DMS53 treated with DMSO at 0.1 percent for 48 hours (cell line): Measurements from ENCODE around the gene AGTR1.
"Not testable (repeated sequence)": the region's sequence is repeated elsewhere in the genome, so short reads cannot be mapped to it uniquely, and the experiment has no call there.

Source experiments
- DNase-seq: peaks from one replicate; lab custom pipeline; 2025; ENCODE audit not compliant: unreplicated experiment; lab: John Stamatoyannopoulos, UW

The AGTR1 gene

DNA sequence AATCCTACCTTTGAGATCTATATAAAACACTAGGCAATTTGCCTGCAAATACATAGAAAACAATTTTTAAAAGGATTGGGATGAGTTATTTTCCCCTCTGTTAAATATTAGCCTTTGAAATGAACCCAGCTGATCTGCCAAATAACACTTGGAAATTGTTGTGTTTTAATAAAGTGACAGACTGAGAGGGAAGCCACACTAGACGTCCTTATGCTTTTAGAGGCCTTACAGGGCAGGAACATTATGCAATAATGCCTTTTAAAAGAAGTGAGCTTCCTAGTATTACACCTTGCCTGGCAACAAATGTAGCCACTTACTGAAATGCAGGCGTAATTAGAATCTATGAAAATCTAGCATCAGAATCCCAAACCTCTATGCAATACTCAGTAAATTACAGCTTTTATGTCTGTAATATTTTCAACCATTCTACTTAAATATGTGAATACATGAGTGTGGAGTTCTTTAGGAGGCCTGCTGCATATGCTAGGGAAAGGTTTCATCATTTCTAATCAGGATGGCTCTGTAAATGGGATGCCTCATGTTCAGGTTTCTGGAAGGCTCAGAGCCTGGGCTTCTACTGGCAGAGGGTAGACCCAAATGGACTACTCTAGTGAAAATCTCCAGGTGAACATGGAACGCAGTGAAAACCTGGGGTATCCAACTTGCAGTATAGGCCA is 20.3 kb downstream of the AGTR1 start:
- DNase-seq, result no peak

DNA sequence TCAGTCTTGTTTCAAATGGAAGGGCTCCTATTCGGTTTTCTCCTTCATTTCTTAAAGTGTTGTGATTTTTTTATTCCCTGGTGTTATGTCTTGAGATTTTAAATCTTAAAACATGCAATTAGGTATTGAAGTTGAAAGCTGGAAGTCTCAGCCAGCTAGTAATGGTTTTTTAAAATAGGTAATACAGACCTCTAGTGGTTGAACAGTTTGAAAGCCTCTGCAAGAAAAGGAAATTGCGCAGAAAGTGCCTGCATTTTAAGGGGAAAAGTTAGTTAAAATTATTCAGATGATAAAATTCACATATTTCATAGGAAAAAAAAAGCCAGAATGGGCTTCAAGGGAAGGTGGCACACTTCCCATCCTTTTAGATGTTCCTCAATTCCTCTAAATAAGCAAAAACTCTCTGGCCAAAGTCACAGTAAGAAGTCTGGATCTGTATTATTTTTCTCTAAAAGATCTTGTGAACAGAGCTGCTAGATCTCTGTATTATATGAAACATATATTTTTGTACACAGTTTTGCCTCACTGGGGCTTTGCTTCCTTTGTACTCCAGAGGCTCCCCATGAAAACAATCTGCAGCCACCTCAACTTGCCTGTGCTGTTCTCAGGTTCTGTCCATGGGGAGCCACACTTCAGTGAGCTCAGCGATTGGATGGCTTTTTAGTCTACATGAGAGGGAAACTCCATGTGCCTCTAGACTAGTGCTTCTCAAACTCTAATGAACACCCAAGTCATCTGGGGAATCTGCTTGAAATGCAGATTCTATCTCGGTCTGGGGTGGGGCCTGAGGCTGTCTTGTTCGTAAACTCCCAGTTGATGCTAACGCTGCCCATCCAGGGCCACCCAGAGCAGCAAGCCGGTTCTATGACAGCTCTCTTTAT is 21.5 kb downstream of the AGTR1 start:
- peak; percentile 7 for DNase-seq

DNA sequence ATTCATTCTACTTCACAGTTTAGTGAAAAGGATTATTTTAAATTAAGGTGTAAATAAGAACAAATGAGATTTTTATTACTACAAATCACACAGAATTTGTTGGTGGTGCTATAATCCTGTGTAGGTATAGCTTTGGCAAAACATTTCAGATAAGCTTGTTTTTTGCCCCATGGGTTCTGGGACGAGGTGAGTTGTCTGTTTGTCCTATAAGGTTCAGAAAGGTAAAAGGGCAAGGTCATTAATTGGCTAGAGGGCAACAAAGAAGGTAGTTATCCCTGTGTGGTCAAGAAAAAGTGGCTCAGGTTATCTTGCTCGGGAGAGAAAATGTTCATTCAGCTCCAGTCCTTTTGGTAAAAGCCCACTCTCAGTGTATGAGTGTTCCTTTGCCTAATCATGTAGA is 23.2 kb downstream of the AGTR1 start:
- DNase-seq, result no peak

DNA sequence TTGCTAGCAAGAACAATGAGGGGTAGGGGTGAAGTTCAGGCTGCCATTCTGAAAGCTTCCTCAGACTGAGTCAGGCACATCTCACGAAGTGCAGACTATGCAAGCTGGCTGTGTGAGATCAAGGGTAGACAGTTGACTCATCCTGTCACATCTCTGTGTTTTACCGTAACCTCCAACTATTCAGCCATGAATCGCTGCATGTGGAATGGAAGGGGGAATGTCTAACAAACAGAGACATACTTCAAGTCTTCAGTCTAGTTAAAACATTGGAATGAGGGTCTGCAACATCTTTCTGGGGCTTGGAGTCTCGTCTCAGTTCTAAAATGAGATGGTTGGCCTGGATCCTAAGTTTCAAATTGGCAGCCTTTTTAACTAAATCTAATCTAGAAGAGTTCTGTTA is 25.9 kb downstream of the AGTR1 start:
- no peak for DNase-seq

DNA sequence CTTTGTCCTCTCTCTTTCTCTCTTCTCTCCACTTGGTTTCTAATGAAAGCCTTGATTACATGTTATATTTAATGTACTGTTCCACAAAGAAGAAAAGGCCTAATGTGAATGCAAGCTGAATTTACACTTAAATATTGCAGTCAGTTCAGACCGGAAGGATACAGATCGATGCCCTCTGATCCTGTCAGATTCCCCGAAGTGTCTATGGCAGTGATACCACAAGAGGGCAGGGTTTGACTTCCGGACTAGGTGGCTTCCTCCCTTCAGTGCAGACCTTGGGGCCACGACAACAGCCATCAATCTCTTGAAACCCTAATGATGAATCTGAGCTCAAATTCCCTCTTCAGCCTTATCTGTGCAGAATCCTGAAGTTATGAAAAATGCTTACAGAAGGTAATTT is 29.5 kb downstream of the AGTR1 start:
- peak; percentile 57 for DNase-seq

DNA sequence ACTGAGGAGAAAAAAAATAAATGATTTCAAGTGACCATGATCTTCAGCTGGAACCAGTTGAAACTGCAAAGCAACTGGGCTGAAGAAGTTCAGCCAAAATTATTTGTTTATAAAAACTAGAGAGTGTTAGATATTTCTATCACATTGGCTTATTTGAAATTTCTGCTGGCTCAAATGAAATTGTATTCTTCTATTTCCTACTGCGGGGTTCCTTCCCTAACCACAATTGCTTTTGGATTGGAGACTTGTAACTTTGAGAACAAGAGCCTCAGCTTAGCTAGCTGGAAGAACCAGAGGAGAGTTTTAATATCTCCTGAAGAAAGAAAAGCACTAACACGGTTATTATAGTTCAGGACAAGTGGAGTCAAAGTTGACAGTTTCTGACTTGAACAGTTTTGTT is 31.1 kb downstream of the AGTR1 start:
- no peak for DNase-seq

DNA sequence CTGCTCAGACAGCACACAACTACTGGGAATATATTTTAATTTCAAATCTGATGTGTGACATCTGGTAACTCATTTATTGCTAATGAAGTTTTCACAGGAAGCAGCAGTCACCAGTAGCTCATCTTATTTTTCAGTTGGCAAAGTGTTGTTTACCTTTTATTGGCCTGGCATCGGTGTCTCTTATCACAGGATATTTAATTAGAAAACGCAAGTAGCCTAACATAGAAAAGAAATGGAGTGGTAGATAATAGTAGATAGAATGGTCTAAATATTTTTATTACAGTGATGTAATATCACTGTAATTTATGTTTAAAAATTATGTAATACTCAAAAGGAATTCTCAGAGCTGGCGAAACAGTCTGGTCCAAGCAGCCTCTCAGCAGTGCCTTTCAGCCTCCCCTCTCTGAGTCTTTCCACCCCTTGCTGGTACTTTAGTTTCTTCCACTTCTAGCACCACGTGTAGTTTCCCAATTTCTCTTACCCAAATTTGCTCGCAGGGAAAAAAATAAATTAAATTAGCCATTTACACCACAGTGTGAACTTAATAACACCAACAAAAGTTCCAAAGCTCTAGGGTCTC is 31.9 kb downstream of the AGTR1 start:
- DNase-seq, result no peak

DNA sequence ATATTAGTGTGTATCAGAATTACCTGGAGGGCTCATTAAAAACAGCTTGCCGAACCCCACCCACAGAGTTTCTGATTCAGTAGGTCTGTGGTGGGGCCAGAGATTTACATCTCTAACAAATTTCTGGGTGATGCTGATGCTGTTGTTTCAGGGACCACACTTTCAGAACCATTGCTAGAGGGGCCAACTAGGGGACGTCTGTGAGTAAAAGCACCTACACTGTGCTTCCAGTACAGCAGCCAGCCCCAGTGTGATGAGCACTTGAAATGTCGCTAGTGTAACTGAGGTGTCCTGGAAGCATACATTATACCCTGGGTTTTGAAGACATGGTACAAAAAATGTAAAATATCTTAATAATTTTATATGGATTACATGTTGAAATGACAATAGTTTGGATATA is 33.0 kb downstream of the AGTR1 start:
- DNase-seq, result no peak

DNA sequence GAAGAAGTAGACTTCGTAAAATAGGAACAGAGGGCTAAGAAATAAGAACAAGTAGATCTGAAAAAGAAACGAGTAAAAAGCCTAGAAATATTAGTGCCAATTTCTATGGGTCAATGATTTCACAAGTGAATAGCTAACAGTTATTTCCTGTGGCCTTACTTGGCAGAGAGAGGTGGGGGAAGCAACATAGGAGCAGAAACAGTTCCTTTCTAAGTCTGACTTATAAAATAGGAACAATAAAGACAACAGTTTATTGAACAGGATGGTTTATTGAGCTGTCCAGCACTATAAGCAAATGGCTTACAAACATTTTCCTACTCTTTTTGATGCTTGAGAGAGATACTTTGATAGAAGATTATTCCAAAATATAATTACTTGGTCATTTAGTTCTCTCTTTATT is 37.9 kb downstream of the AGTR1 start:
- DNase-seq, result peak; percentile 75

DNA sequence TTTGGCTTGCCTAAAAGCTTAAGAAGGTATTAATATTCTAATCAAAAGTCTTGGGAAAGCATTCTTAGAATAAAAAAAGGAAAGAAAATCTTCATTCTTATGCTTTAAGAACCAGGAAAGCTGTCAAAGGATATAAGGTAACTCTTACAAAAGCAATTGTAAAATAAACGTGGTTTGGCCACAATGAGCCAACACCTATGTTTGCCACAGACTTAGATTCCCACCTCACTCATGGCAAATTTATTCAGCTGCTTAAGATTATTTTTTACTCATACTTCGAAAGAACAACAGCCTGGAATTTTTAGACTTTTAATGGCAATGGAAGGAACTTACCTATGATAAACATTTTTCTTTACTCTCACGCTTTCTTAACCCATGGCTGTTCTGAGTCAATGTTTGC is 38.4 kb downstream of the AGTR1 start:
- DNase-seq, result no peak

DNA sequence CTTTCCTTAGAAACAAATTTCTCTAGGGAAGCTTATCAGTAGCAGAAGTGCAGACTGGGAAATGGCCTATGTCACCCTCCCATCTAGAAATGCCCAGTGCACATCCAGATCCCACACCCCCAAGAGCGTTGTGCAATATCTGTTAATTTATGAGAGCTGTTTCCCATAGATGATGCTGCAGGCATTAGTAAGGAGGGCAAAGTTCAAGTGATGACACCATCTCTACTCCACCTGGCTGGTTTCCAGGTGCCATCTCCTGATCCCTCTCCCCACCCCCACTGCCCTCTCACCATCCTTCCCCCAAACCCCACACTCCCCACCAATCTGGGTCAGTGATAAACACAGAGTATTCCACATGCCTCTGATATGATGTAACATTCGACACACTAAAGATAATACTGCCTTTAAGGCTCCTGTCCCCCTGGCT is 39.4 kb downstream of the AGTR1 start:
- DNase-seq, result peak; percentile 57

DNA sequence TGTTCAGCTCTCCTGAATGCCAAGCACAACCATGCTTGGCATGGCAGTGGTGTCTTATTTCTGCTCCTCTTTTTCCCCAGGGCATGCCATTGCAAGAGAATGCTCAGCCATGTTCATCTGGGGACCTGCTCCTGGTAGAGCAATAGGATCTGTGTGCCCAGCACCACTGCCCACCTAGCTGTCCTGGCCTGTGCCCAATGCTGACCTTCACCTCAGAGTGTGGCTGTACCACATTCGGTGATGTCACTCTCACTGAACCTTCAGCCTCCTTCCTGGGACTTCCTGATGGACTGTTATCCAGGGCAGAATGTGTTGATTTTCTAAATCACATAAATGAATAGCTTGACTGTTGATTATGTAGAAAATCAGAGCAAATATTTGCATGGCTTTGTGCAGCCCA is 42.0 kb downstream of the AGTR1 start:
- no peak for DNase-seq

DNA sequence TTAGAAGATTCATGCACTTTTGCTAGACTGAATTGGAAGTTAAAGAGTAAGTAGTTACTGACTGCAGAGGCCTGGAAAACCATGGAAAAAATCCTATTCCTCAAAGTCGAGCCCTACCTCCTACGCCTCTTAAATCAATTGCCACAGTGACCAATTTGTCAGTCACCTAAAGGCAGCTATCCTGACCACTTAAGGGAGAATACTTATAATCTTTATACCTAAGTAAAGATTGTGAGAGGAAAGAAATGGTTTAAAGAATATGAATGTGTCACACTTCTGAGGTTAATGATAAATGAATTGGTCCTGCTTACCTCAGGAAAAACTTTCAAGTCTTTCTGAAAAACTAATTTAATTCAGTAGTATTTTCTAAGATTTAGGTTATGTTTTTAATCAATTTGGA is 42.6 kb downstream of the AGTR1 start:
- no peak for DNase-seq

DNA sequence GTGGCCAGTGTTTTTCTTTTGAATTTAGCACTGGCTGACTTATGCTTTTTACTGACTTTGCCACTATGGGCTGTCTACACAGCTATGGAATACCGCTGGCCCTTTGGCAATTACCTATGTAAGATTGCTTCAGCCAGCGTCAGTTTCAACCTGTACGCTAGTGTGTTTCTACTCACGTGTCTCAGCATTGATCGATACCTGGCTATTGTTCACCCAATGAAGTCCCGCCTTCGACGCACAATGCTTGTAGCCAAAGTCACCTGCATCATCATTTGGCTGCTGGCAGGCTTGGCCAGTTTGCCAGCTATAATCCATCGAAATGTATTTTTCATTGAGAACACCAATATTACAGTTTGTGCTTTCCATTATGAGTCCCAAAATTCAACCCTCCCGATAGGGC is 43.5 kb downstream of the AGTR1 start:
- DNase-seq, result no peak

DNA sequence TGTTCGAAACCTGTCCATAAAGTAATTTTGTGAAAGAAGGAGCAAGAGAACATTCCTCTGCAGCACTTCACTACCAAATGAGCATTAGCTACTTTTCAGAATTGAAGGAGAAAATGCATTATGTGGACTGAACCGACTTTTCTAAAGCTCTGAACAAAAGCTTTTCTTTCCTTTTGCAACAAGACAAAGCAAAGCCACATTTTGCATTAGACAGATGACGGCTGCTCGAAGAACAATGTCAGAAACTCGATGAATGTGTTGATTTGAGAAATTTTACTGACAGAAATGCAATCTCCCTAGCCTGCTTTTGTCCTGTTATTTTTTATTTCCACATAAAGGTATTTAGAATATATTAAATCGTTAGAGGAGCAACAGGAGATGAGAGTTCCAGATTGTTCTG is 44.4 kb downstream of the AGTR1 start:
- DNase-seq, result no peak

DNA sequence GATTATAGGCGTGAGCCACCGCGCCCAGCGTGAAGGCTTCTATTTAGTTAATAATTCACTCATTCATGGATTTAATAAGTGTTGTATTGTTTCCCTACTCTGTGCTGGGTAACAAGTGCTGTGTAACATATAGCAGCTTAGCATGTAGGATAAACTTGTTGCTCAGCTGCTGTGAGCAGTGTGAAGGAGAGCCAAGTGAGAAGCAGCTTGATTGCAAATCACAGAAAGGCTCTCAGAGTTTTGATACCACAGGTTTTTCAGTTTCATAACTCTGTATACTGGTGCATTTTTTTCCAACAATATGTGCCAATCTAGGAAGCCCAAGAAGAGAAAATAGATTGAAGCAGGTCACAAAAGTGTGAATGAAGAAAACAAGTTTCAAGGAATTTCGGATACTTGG is 48.4 kb downstream of the AGTR1 start:
- DNase-seq, result no peak

DNA sequence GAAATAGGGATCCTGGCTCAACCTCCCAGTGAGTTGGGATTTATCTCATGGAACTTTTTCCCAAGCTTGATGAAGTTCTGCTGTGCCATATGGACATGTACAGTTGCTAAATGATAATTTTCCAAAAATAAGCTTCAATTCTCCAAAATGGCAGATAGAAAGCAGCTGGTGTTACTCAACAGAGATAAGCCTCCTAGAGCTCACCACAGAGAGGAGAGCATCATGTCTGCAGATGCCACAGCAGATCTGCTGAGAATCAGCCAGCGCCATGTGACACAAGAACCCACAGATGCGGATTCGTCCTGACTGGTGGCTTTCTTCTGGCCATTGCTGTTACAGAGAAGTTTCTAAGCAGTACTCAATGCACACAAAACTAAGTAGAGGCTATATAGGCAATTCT is 50.6 kb downstream of the AGTR1 start:
- no peak for DNase-seq

DNA sequence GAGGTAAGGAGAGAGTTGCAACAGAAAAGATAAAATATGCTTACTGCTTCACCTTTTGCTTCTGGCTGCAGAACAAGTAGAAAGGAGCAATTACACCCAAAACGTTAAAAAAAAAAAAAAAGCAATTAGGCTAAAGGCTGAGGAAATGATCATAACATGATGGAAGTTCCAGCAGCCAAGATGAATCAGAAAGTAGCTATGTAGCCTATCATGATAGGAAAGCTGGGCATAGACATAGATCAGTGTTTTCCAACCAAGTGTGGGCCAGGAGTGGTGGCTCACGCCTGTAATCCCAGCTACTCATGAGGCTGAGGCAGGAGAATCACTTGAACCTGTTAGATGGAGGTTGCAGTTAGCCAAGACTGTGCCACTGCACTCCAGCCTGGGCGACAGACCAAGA is 52.6 kb downstream of the AGTR1 start:
- no peak for DNase-seq

DNA sequence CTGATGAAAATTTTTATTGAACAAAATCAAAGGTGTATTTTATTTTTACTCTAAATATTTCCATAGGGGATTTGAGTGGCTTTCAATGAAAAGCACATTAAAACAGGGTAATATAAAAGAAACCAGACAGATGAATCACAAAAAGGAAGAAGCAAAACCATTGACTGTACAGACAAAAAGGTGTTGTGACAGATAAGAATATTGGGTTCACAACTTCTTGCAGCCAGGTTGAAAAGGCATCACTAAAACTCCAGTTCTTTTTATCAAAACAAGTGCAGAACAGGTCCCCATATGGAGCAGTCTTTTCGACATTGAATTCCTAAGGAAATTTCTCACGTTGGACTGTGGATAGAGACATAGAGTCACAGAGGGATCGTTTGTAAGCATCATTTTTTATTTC is 53.8 kb downstream of the AGTR1 start:
- no peak for DNase-seq

DNA sequence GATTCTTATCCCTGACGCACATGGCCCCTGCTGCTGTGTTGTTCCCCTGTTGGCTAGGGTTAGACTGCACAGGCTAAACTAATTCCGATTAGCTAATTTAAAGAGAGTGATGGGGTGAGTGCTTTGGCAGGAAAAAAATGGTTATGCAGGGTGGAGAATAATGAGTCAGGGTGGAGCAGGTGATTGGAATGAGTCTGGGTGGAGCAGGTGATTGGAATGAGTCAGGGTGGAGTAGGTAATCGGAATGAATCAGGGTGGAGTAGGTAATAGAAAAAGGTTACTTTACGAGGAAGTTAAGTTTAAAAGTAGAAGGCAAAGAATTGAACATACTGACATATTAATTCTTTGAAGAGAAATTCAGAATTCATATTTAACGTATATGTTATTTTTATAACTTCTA is 55.7 kb downstream of the AGTR1 start:
- not testable (repeated sequence) for DNase-seq

DNA sequence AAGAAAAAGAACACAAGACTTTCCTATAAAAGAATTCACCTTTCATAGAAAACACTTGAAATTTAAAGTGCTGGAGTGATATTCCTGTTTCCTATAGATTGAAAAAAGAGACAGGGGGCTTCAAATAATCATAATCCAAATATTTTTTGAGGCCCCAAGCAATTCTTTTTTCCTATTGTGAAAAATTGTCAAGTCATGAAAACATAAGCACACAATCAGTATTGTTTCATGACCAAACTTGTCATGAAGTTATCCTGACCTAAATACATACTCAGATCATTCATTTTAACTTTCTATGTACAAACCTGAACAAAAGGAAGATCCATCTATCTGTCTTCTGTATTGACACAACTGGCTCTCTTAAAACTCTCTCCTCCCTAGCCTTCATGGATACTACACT is 57.9 kb downstream of the AGTR1 start:
- DNase-seq, result no peak

DNA sequence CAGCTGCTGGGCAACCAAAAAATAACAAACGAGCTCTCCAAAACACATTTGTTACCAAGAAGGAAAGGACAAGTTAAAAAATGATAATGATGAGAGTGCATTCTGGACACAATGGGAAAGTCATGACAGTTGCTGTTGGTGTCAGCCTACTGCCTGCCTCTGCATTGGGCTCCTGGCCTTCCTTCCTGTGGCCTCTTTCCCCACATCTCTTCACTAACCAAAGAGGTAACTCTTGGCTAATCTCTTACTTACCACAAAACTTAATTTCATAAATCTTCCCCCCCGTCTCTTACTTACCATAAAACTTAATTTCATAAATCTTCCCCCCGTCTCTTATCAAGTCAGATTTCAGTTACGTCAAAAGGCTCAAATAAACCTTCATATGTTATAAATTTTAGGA is 58.6 kb downstream of the AGTR1 start:
- no peak for DNase-seq
